C4-2B (cell line): ENCODE data around the gene SCNN1A.

ENCODE experiments used
- H3K27ac ChIP-seq: fragments of 450-650 bp; 2 replicates; pipeline ENCODE4 v1.5.1; 2017
- CTCF ChIP-seq: fragments of 450-650 bp; conservative IDR thresholded peaks from 2 replicates; pipeline ENCODE4 v1.5.1; 2017; ENCODE audit warnings: mild to moderate bottlenecking
- ZFX ChIP-seq: fragments of 450-650 bp; IDR thresholded peaks from 2 replicates; pipeline ENCODE4 v1.6.1; 2017

The SCNN1A gene

GRCh38 chr12:6335451-6336078 lies 39.8 kb downstream of the SCNN1A start:
- TF ChIP-seq ZFX (no peak), CTCF (no peak)
- peak overlapping the region; percentile 98 for H3K27ac ChIP-seq

- TF ChIP-seq CTCF (no peak), ZFX (no peak)
- peak overlapping the region; percentile 98 for H3K27ac ChIP-seq
Measured at GRCh38 chr12:6334940-6335450, 40.4 kb downstream of the SCNN1A start.

DNA sequence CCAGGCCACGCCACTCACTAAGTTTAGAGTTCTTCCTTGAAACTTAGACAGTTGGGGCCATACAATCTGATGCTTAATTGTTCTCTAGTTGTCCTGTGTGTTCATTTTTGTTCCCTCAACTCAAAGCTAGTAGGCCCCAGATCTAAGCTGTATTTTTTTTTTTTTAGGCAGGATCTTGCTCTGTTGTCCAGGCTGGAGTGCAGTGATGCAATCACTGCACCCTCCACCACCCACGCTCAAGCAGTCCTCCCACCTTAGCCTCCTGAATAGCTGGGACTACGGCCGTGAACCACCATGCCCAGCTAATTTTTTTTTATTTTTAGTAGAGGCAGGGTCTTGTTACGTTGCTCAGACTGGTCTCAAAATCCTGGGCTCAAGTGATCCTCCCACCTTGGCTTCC lies 41.0 kb downstream of the SCNN1A start:
- TF ChIP-seq CTCF (no peak), ZFX (no peak)
- H3K27ac ChIP-seq, result peak overlapping the region; percentile 98

GRCh38 chr12:6333566-6333965 lies 41.8 kb downstream of the SCNN1A start:
- no peak overlapping the region; the same call in 1 of the 2 replicates for H3K27ac ChIP-seq
- no peak for TF ChIP-seq CTCF
- no peak for TF ChIP-seq ZFX

- TF ChIP-seq CTCF, result no peak
- no peak for TF ChIP-seq ZFX
- no peak overlapping the region; the same call in 1 of the 2 replicates for H3K27ac ChIP-seq
Measured at GRCh38 chr12:6333029-6333428, 42.3 kb downstream of the SCNN1A start.

- H3K27ac ChIP-seq, result no peak overlapping the region
- TF ChIP-seq CTCF (no peak), ZFX (no peak)
Measured at GRCh38 chr12:6332459-6332858, 42.9 kb downstream of the SCNN1A start.

DNA sequence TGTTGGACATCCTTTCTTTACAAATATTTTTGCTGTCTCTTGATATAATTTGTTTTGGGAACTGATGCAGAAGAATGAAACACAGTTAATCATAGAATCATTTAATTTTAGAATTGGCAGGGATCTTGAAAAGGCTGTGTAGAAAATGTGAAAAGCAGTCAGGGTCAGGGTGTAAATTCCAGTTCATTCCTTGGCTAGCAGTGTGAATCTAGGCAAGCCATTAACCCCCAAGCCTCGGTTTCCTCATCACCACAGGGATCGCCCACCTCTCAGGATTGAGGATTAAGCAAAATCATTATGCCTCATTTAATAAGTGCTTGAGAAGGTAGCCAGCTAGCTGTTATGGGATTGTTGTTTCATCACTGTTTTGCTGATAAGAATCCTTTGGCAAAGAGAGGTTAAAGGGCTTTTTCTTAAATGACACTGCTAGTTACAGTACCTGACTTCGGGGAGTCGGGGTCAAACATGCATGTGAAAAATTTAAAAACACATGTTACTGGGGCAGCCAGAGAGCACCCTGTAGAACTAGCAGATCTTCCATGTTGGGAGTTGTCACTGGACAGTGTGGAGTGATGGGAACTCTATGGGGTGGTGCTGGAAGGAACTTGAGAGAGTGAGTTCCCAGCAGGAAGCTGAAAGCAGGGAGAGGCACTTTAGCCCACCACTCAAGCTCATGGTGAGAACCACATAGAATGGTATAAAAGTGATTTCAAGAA lies 44.2 kb downstream of the SCNN1A start:
- H3K27ac ChIP-seq, result no peak overlapping the region
- TF ChIP-seq ZFX (no peak), CTCF (no peak)
